OCI-LY7 (cell line): Measurements from ENCODE around the gene GEN1.

Source experiments
- EZH2phosphoT487 ChIP-seq: fragments of 200-600 bp; sonication (generic); IDR thresholded peaks from 2 replicates; pipeline ENCODE4 v1.6.1; 2018; ENCODE audit warnings: low read depth, borderline replicate concordance, mild to moderate bottlenecking, mixed run types, antibody characterized with exemption, low read length, moderate library complexity, mixed read lengths
- TF ChIP-seq, protein P1 (sequence below): fragments of 200-600 bp; sonication (generic); conservative IDR thresholded peaks from 2 replicates; pipeline ENCODE4 v1.5.1; 2014; ENCODE audit warnings: mild to moderate bottlenecking, antibody characterized with exemption, low read length, moderate library complexity, mixed read lengths

DNA sequence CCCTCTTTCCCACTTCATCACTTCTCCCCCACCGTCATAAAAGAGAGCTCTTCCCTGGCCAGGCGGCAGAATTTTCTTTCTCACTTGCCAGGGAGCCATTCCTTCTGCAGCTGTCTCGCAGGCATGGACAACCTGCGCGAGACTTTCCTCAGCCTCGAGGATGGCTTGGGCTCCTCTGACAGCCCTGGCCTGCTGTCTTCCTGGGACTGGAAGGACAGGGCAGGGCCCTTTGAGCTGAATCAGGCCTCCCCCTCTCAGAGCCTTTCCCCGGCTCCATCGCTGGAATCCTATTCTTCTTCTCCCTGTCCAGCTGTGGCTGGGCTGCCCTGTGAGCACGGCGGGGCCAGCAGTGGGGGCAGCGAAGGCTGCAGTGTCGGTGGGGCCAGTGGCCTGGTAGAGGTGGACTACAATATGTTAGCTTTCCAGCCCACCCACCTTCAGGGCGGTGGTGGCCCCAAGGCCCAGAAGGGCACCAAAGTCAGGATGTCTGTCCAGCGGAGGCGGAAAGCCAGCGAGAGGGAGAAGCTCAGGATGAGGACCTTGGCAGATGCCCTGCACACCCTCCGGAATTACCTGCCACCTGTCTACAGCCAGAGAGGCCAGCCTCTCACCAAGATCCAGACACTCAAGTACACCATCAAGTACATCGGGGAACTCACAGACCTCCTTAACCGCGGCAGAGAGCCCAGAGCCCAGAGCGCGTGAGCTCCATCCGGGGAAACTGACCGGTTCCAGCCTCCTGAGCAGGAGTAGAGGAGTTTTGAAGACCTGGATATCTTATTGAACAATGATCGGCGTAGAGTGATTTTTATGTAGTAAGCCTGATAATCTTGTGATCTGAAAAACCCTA, 62.7 kb downstream of the GEN1 start, which contains the start of gene MSGN1:
- TF ChIP-seq, protein P1, sequence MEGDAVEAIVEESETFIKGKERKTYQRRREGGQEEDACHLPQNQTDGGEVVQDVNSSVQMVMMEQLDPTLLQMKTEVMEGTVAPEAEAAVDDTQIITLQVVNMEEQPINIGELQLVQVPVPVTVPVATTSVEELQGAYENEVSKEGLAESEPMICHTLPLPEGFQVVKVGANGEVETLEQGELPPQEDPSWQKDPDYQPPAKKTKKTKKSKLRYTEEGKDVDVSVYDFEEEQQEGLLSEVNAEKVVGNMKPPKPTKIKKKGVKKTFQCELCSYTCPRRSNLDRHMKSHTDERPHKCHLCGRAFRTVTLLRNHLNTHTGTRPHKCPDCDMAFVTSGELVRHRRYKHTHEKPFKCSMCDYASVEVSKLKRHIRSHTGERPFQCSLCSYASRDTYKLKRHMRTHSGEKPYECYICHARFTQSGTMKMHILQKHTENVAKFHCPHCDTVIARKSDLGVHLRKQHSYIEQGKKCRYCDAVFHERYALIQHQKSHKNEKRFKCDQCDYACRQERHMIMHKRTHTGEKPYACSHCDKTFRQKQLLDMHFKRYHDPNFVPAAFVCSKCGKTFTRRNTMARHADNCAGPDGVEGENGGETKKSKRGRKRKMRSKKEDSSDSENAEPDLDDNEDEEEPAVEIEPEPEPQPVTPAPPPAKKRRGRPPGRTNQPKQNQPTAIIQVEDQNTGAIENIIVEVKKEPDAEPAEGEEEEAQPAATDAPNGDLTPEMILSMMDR = no peak
- TF ChIP-seq EZH2phosphoT487 = no peak
